Mononuclear cell (primary cell): Measurements from ENCODE around the gene DISC1. TPM values are rescaled to one million over a fixed set of nuclear protein-coding genes. Genes with fewer than 3 reads are reported as not detected.

Source experiments
- H3K27me3 ChIP-seq: 2 replicates; pipeline ENCODE4 v1.6.0; 2011; ENCODE audit warnings: low read length, control low read depth; ENCODE audit not compliant: insufficient read depth
- H3K4me1 ChIP-seq: 2 replicates; pipeline ENCODE4 v1.5.1; 2011; ENCODE audit warnings: mild to moderate bottlenecking, low read length, control low read depth; ENCODE audit not compliant: insufficient read depth
- H3K4me3 ChIP-seq: 2 replicates; pipeline ENCODE4 v1.5.1; 2011; ENCODE audit warnings: mild to moderate bottlenecking, low read length, moderate library complexity
- H3K9me3 ChIP-seq: 2 replicates; pipeline ENCODE4 v1.5.1; 2011; ENCODE audit warnings: low read depth, mild to moderate bottlenecking, control low read depth, low read length
- total RNA-seq: library from RNA; depleted of rRNA; stranded (reverse); fragments of >200 nt; gene quantifications from one replicate; pipeline ENCODE4 v1.2.3, GENCODE V29; 2012

DISC1 gene
- total RNA-seq, 1 donor: 17.2 TPM

DNA sequence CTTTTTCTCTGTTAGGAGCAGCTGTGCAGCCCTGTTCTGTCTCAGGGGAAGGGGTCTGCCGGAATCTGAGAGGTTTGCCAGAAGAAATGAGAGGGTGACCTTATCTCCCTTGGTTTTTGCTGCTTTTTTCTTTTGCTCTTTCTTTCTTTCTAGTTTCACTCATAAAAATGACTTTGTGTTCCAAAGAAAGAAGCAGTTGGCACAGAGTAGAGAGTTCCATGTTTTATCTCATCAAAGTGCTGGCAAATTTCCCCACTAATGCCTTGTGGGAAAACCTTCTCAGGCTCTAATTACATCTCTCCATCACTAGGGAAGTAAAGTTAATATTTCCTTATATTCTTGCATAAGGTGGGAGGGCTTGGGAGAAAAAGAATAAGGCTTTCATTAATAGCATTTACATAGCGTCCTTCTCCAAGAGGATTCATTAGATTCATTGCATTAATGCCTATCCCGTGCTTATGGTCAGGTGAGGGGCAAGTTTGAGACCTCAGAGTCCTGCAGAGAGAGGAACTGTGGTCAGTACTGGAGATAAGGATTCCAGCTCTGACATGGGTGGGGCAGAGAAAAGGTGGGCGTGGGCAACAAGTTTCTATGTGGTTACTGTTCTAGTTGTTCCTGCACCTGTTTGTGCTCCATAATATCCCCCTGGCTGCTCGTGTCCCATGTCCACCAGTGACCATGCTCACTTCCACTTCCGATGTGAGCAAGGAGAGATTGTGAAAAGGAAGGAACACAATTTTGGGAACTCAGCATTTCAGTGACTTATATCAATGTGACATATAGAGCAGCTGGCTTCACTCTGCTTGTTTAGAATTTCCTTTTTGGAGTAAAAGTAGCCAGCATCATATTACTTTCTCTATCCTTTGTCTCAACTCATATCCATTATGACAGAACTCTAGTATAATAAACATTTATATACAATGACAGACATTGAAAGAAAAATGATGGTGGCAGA, 79.5 kb downstream of the DISC1 start:
- Histone ChIP-seq H3K9me3 (no peaks in the 10 kb centered on the region), H3K4me3 (no peak overlapping the region), H3K27me3 (no peaks in the 10 kb centered on the region), H3K4me1 (peaks cover 5% of the 10 kb centered on the region)

DNA sequence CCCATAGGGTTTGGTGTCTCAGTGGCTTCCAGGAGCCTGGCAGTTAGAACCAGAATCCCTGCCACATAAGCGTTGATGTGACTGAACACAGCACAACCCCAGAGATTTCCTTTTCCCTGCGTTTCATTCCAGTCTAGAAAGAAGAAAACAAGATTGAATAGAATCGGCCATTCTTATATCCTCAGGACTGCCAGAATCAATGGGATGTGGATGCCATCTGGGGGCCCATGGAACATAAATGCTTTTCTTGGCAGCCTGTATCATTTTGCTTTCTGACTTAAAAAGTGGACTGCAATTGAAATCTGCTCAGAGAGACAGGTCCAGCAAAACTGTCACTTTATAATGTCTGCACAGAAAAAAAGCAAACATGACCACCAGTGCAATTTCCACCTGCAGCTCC, 80.3 kb downstream of the DISC1 start:
- H3K27me3 ChIP-seq: no peaks in the 10 kb centered on the region
- H3K4me1 ChIP-seq: peaks cover 5% of the 10 kb centered on the region
- H3K4me3 ChIP-seq: no peak overlapping the region
- no peaks in the 10 kb centered on the region for H3K9me3 ChIP-seq

- Histone ChIP-seq H3K4me1 (peaks cover 5% of the 10 kb centered on the region), H3K4me3 (no peak overlapping the region), H3K27me3 (no peaks in the 10 kb centered on the region), H3K9me3 (no peaks in the 10 kb centered on the region)
Observed at GRCh38 chr1:231707407-231707806, 80.8 kb downstream of the DISC1 start.

DNA sequence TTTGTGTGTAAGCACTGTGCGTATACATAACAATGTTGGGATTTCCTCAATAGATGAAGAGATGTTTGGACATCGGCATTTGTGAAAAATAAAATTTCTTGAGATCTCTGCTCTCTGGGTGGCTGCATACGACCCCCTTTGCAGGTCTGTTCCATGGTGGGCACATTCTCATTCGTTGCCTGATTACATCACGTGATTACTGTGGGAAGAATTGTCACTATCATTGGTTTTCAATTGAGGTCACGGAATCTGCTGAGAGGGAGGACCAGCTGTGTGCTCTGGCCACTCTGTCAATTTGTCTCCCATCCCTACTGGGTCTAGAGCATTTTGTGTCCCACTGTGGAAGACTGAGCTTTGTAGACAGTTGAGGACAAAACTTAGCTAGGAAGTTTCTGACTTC, 81.8 kb downstream of the DISC1 start:
- Histone ChIP-seq H3K27me3 (no peaks in the 10 kb centered on the region), H3K9me3 (no peaks in the 10 kb centered on the region), H3K4me1 (peaks cover 5% of the 10 kb centered on the region), H3K4me3 (no peak overlapping the region)

DNA sequence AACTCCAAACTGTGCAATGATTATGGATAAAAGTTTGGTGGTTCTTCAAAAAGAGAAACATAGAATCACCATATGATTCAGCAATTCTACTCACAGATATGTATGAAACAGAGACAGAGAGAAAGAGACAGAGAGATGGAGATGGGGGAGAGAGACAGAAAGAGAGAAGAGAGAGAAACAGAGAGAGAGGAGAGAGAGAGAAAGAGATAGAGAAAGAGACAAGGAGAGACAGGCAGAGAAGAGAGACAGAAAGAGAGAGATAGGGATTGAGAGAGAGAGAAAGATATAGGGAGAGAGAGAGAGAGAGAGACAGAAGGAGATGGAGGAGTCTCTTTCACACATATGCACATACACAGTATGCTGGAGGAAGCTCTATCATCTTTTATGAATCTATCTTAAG, 87.8 kb downstream of the DISC1 start:
- Histone ChIP-seq H3K9me3 (no peaks in the 10 kb centered on the region), H3K4me1 (no peaks in the 10 kb centered on the region), H3K27me3 (no peaks in the 10 kb centered on the region), H3K4me3 (no peak overlapping the region)

GRCh38 chr1:231715816-231716722, 89.5 kb downstream of the DISC1 start:
- H3K4me3 ChIP-seq: no peak overlapping the region
- H3K4me1 ChIP-seq: no peaks in the 10 kb centered on the region
- H3K9me3 ChIP-seq: no peaks in the 10 kb centered on the region
- no peaks in the 10 kb centered on the region for H3K27me3 ChIP-seq

GRCh38 chr1:231716879-231717278, 90.3 kb downstream of the DISC1 start:
- Histone ChIP-seq H3K27me3 (no peaks in the 10 kb centered on the region), H3K9me3 (no peaks in the 10 kb centered on the region), H3K4me1 (no peaks in the 10 kb centered on the region), H3K4me3 (no peak overlapping the region)

- Histone ChIP-seq H3K4me1 (no peaks in the 10 kb centered on the region), H3K4me3 (no peak overlapping the region), H3K27me3 (no peaks in the 10 kb centered on the region), H3K9me3 (no peaks in the 10 kb centered on the region)
Observed at GRCh38 chr1:231719485-231720183, 93.0 kb downstream of the DISC1 start.

- Histone ChIP-seq H3K4me3 (no peak overlapping the region), H3K27me3 (no peaks in the 10 kb centered on the region), H3K9me3 (no peaks in the 10 kb centered on the region), H3K4me1 (peaks cover 4% of the 10 kb centered on the region)
Observed at GRCh38 chr1:231720652-231721325, 94.2 kb downstream of the DISC1 start.

GRCh38 chr1:231721436-231721835, 94.8 kb downstream of the DISC1 start:
- Histone ChIP-seq H3K27me3 (no peaks in the 10 kb centered on the region), H3K4me1 (peaks cover 4% of the 10 kb centered on the region), H3K4me3 (no peak overlapping the region), H3K9me3 (no peaks in the 10 kb centered on the region)

DNA sequence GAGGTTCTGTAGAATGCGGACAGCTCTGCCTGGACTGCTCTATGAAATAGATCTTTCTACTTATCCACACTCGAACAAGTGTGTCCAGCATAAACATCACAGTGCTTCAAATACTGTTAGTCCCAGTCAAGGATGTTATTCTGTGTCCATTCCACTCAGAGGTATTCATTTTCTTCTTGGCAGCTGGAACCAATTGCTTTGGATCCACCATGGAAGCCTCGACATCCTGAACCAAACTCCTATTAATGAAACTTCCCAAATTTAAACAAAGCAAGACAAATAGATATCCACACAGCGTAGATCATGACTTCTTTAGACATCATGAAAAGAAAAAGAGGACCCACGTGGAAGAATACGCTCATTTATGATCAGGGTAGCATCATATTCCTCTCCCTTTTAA, 95.8 kb downstream of the DISC1 start:
- Histone ChIP-seq H3K4me1 (peaks cover 4% of the 10 kb centered on the region), H3K4me3 (no peak overlapping the region), H3K9me3 (no peaks in the 10 kb centered on the region), H3K27me3 (no peaks in the 10 kb centered on the region)

DNA sequence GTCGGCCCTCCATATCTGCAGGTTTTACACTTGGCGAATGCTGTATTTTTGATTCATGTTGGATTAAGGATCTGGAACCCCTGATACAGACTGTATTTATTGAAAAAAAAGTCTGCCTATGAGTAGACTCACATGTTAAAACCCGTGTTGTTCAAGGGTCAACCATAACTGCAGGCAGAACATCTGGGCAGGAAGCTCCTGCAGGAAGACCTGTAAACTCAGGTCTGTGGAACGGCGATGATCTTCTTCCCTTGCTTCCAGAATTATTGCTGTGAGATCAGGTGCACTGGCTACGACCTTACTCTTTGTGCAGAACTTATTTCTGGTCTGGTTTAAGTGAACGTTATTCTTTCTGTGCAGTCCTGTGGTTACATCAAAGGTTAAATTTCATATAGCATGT, 96.6 kb downstream of the DISC1 start:
- H3K4me1 ChIP-seq: peaks cover 4% of the 10 kb centered on the region
- H3K9me3 ChIP-seq: no peaks in the 10 kb centered on the region
- H3K27me3 ChIP-seq: no peaks in the 10 kb centered on the region
- H3K4me3 ChIP-seq: no peak overlapping the region

DNA sequence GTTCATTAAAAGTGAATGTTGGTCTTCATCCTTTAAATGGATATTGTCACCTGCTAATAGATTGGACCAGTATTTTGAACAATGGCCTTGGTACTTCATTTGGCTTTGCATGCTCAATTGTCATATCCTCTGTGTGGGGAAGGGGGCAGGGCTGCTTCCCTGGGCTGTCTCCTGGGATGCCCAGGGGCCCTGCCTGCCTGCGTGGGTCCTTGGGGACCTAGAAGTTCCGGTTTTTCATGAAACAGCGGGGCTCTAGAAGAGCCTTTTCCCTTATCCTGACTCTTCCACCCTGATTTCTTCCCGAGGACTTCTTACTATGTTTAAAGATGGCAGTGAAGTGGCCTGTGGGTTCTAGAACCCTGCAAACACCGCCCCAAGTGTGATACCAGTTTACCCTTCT, 97.5 kb downstream of the DISC1 start:
- H3K4me1 ChIP-seq: peaks cover 4% of the 10 kb centered on the region
- no peak overlapping the region for H3K4me3 ChIP-seq
- no peaks in the 10 kb centered on the region for H3K27me3 ChIP-seq
- H3K9me3 ChIP-seq: no peaks in the 10 kb centered on the region

DNA sequence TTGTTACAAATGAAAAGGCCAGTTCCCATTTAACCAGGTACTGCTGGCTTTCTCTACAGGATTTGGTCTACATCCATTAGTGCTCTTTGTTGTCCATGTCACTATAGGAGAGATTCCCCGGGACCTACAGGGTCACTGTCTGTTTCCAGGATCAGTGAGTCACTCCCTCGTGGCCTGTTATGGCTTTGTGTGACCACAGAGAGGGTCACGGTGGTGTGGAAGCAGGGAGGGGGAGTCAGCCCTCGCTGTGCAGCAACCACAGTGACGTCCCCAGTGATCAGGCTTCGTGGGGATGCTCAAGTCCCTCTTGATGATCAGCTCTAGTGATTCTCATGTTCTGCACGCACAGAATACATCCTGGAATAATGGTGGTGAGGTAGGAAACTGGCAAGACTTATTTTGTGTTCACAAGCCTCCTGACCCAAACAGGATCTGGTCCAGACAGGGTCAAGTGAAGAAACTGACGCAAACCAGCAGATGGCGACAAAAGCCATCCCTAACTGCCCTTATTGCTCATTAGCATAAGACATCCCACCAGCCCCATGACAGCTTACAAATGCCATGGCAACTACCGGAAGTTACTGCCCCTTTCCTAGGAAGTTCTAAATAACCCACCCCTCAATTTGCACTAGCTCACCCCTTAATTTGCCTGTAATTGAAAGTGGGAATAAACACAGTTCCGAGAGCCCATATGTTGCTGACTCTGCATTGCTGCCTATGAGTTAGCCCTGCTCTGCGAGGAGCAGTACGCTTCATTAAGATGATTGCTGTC, 98.5 kb downstream of the DISC1 start:
- Histone ChIP-seq H3K4me3 (no peak overlapping the region), H3K4me1 (peaks cover 4% of the 10 kb centered on the region), H3K9me3 (no peaks in the 10 kb centered on the region), H3K27me3 (no peaks in the 10 kb centered on the region)
